RPMI8226 (cell line): ENCODE results near the gene MLH3.

Experiments used
- DNase-seq: peaks from one replicate; pipeline ENCODE4 v3.0.0-alpha.2; 2015

The MLH3 gene

GRCh38 chr14:74981833-74982232 lies 69.4 kb downstream of the MLH3 start:
- DNase-seq: no peak

- DNase-seq: no peak
Observed at GRCh38 chr14:74981462-74981782, 69.8 kb downstream of the MLH3 start.

GRCh38 chr14:74980731-74981461 lies 70.4 kb downstream of the MLH3 start:
- DNase-seq: peak; percentile 16

GRCh38 chr14:74980398-74980730 lies 70.9 kb downstream of the MLH3 start:
- no peak for DNase-seq

- DNase-seq: no peak
Observed at GRCh38 chr14:74979442-74980397, 71.5 kb downstream of the MLH3 start.

- DNase-seq: no peak
Observed at GRCh38 chr14:74979029-74979428, 72.2 kb downstream of the MLH3 start.

- no peak for DNase-seq
Observed at GRCh38 chr14:74978416-74978947, 72.8 kb downstream of the MLH3 start.

GRCh38 chr14:74977901-74978385 lies 73.3 kb downstream of the MLH3 start:
- no peak for DNase-seq

- DNase-seq: no peak
Observed at GRCh38 chr14:74977164-74977900, 73.9 kb downstream of the MLH3 start.

- no peak for DNase-seq
Observed at GRCh38 chr14:74976264-74977113, 74.8 kb downstream of the MLH3 start.

GRCh38 chr14:74975059-74975810 lies 76.0 kb downstream of the MLH3 start:
- DNase-seq: no peak

GRCh38 chr14:74974364-74975058 lies 76.8 kb downstream of the MLH3 start:
- DNase-seq: no peak

GRCh38 chr14:74973905-74974363 lies 77.3 kb downstream of the MLH3 start:
- DNase-seq: no peak

- DNase-seq: peak; percentile 63
Observed at GRCh38 chr14:74973003-74973653, 78.1 kb downstream of the MLH3 start.

- DNase-seq: no peak
Observed at GRCh38 chr14:74968811-74969210, 82.5 kb downstream of the MLH3 start.

- no peak for DNase-seq
Observed at GRCh38 chr14:74965486-74966153, 85.6 kb downstream of the MLH3 start.

GRCh38 chr14:74964787-74965485 lies 86.3 kb downstream of the MLH3 start:
- DNase-seq: no peak
